Stimulated activated CD4-positive, alpha-beta T cell treated with anti-CD3 and anti-CD28 coated beads, TNF-alpha, amount 100 ng/mL, for 1 hour (primary cell): ENCODE data around the gene TGFA.
A peak's percentile ranks its signal among the peaks of the same experiment; 100 is the strongest.

Experiments
- DNase-seq, 3 donors: peaks; one replicate each; pipeline ENCODE4 v3.0.0-alpha.2; 2020; ENCODE audit warnings: low read depth in 3 of 3, low spot score in 1 of 3

TGFA gene

DNA sequence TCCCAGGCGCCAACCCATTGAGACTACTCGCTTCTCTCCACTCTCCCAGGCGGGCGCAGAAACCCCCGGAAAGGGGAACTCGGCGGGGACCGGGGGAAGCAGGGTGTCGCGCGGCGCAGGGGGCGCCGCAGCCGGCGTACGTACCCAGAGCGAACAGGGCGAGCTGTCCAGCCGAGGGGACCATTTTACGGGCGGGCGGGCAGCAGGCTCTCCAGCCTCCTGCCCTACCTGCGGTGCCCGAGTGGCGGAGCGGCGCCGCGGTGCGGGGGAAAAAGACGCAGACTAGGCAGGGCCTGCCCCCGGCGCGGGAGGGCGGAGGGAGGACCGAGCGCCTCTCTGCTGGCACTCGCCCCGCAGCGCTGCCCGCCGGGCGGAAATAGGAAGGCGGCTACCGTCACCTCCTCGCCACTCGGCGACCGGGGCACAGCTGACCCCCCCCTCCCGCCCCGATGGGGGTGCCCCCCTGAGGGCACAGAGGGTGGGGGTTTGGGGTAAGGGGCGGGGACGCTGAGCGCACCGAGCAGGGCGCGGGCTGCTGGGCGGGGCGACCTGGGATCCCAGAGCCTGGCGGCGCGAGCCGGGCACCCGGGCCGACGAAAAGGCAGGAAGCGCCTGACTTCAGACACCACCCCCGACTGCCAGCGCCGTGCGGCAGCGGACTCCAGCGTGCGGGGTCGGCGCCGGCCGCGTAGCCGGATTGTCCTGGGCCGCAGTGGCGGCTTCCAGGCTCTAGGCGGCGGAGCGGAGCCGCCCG, at the start of gene TGFA:
TGFA (minus strand) TSS at position 243 of the 754 bp plus-strand sequence; CDS start at position 184, 59 bp downstream.
- peak; percentile 17 to 55 (median 37) for DNase-seq

DNA sequence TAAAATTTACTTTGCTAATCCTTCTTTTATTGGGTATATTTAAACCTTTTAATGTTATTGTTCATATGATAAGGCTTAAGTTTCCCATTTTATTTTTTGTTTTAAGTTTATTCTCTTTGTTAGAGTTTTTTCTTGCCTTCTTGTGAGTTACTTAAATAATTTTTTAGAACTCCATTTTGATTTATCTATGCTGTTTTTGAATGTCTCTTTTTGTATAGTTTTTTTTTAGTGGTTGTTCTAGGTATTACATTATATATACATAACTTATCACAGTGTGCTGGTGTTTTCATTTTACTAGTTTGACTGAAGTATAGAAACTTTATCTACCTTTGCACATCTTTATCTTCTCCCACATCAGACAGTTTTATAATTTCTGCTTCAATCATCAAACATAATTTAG, 49.4 kb upstream of the TGFA start:
- no peak for DNase-seq

DNA sequence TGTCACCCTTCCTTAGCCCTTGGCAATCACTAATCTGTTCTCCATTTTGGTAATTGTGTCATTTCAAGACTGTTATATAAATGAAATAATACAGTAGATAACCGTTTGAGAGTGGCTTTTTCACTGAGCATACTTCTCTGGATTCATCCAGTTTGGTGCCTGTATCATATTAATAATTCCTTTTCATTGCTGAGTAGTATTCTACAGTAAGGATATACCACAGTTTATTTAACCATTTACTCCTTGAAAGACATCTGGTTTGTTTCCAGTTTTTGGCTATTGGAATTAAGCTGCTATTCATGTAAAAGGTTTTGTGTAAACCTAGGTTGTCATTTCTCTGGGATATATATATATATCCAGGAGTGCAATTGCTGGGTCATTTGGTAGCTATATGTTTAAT, 44.6 kb upstream of the TGFA start:
- no peak for DNase-seq

DNA sequence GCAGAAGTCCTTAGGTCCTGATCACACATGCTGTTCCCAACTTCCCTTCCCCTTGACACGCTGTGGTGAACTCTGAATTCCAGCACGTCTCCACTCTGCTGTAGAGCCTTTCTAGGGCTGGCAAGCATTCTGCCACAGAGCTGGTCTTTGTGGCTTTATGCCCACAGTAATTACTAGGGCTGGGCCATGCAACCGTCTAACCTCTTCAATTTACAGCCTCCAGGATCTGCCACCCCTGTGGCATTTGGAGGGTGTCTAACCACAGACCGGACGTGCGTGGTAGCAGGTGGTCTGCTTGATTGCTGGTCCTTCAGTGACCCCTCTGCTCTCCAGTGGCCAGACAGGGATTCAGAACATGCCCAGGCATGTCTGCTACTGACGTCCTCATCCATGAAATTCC, 43.1 kb upstream of the TGFA start:
- DNase-seq: no peak

DNA sequence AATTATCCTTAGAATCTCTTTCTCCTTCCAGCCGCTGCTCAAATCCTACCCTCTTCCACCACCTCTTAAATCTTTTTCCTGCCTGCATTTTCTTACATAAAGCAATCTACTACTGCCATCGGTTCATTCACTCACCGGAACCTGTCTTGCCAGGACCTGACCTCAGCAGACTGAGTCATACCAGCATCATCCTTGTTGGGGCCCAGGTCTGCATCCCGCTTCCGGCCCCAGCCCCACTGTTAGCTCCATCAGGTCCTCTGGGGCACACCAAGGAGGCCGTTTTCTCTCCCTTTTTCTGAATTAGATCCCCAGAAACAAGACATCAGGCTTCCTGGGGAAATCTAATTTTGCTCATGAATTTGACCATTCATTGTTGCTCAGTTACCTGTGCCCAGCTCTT, 42.7 kb upstream of the TGFA start:
- no peak for DNase-seq

DNA sequence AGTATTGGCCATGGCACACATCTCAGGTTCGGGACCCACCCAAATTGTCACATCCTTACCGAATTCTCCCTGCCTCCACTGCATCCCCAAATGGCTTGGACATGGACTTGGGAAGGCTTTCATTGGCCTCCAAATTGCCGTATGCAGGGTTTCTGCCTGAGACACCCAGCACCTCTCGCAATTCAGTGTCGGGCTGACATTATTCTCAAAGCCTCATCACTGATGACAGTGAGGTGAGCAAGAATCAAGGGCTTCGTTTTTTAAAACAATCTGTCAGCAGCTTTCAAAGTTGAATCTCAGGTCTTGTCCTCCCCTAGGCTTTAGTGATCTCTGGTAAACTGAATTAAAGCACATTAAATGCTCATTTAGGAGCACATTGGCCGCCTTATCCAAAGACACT, 29.5 kb upstream of the TGFA start:
- no peak for DNase-seq

DNA sequence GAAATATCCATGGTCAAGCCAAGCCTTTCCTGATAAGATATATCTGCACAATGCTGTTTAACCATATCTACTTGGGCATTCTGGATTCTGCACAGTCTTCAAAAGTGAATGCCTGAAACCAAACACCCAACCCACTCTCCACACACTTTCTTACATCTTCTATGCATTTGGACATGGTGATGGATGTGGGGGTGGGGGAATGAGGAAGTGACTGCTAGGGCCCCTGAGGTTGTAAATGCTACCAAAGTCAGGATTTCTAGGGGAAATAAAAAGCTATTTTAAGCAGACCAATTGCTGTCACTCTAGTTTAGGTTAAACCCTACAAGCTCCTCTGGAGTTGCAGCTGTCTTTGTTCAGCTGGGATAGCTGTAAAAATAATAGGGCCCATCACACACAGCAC, 26.7 kb upstream of the TGFA start:
- no peak for DNase-seq

DNA sequence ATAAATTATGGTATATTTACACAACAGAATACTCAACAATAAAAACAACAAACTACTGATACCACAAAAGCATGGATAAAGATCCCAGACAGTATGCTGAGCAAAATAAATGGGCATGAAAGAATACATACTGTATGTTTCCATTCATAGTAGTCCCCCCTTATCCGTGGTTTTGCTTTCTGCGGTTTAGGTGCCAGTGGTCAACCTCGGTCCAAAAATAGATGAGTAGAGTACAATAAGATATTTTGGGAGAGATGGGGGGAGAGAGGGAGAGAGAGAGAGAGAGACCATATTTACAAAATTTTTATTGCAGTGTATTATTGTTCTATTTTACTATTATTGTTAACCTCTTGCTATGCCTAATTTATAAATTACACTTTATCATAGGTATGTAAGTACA, 21.0 kb upstream of the TGFA start:
- DNase-seq: no peak

DNA sequence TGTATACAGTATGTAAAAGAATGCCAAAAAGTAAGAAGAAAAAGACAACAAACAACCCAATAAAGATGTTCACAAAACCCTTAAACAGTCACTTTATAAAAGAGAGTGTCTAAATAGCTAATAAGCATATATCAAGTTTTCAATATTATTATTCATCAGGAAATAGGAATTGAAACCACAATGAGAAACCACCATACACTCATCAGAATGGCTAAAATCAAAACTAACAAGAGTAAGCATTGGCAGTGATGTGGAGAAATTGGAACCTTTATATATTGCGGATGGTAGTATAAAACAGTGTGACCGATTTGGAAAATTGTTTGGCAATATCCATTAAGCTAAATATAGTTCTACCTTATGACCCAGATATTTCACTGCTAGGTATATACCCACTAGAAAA, 20.5 kb upstream of the TGFA start:
- DNase-seq: no peak

DNA sequence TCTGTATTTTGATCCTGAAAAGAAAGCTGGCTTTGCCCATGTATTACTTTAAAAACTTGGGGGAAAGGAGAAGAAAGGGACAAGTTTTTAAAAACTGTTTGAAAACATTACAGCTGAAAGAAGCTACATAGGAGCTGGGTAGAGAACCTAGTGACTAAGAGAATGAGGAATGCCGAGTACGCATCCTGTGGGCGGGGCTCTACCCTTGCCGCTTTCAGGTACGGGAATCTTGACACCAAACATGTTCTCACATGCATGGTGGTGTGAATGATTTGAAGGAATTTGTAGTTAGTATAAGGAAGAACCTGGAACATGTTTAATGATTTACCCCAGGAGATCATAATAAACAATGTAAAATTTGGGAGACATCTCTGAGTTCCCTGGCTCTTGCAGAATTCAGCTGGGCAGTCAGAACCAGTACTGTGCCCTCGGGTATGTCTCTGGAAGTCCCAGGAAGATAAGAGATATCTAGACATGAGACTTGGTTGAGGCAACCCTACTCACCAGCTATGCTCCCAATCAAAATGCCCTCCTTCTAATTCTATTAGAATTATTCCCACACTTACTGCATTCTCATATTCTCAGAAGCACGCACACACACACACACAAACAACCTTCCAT, 16.5 kb upstream of the TGFA start:
- DNase-seq: no peak

DNA sequence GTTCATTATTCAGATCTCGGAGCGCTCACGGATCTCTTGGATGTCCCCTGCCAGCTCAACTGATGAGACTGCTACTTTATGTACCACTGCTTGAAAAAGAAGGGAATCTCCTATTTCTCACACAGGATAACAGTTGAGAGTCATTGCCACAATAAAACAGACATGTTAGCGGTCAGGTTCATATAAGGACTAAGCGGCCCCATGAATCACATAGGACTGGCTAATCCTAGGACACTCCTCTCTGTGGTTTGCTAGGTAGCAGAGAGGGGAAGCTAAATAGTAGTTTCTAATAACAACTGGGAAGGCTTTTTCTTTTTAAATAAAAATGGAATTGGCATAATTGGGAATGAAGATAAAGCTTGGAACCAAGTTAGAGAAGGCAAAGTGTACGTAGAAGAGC, 15.9 kb upstream of the TGFA start:
- no peak for DNase-seq

DNA sequence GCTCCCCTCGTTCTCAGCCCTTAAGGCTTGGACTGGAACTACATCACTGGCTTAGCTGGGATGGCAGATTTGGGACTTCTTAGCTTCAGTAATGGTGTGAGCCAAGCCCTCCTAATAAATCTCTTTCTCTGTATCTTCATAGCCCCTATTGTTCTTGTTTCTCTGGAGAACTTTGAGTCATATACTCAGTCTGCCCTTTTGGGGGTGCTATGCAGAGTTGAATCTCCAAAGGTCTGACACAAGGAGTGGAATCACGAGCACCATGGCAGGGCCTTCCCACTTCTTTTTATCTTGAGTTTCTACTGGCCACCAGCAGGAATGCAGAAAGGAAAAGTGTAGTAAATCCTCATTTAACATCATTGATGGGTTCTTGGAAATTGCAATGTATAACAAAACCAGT, 13.3 kb upstream of the TGFA start:
- no peak for DNase-seq

DNA sequence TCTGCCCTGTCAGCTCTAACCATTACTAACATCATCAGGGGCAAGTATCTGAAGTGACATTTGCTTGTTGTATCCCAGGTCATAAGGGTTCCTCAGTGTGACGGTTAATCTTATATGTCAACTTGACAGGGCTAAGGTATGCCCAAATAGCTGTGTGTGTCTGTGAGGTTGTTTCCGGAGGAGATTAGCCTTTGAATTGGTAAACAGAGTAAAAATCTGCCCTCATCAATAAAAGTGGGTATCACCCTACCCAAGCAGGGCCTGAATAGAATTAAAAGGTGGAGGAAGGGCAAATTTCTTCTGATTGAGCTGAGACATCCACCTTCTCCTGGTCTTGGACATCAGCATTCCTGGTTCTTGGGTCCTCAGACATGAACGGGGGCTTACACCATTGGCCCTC, 12.8 kb upstream of the TGFA start:
- no peak for DNase-seq

DNA sequence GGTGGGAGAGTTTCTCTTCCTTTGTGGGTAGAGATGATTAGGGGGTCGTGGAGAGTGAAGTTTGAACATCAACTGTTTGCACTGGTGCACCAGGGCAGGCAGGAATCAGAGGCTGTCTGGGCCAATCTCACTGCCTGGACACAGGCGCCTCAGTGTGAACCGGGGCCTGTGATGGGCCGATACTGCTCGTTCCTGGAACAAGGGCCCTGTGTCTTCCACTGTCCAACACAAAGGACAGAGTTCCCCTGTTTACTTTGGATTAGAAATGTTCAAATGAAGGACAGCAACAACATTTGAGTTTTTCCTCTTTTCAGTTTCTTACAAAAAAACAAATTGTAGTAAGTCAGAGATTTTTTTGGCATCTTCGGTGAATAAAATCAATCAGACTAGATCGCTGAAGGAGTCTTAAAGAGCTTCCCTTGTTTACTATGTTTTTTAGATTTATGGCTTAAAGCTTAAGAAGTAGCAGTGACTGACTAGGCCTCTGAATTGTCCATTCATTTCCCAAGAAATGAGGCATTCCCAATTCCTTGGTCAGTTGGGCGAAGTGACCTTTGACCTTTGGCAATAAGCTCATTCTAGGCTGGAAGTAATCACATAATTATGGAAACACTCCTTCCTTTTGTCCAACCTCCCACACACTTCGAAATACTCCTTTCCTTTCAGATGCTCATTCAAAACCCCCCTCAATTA, 11.6 kb upstream of the TGFA start:
- no peak for DNase-seq

DNA sequence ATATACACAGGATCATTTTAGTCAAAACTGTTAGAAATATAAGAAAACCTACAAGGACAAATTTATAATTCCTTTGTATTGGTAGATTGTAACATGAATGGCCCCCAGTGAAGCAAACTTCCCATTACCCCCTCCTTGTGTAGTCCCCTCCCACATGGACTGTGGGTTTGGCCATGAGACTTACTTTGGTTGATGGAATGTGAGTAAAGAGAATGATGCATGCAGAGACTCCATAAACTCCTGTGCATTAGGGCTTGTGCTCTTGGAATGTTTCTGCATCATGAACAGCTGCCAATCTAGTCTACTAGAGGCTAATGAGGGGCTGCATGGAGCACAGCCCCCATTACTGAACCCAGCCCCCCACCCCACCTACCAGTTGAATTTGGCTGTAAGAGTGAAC, 8.3 kb upstream of the TGFA start:
- DNase-seq: no peak

DNA sequence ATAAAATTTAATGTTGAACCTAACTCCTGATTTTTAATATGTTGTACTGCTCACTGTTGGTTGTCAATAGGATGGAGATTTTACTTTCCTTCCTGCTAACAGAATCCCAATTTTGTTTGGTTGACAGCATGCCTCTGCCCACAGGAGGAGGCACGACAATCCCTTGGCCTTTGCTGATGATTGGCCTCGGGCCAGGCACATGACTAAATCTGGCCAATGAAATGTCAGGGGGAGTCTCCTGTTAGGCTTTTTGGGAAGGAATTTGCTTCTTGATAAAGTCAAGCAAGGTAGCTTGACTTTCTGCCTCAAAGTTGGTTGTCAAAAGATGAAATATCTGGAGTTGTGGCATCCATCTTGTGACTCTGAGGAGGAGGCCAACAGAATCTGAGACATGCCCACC, 6.8 kb upstream of the TGFA start:
- DNase-seq: no peak

DNA sequence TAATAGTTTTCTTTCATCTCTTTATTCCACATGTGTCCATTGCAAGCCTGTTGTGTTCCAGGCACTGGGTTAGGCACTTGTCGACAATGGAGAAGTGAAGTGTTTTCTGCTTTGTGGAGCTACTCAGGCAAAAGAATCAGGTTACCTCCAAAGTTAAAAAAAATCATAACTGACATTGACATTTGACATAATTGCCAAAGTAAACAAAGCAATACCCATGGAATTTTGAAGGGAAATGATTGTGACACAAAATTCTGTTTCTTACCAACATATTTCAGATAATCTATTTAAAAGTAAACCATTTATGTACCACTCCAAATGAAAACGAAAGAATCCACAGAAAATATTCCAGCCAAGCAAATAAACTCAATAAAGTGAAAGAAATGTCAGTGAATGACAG, 6.4 kb upstream of the TGFA start:
- DNase-seq: no peak

DNA sequence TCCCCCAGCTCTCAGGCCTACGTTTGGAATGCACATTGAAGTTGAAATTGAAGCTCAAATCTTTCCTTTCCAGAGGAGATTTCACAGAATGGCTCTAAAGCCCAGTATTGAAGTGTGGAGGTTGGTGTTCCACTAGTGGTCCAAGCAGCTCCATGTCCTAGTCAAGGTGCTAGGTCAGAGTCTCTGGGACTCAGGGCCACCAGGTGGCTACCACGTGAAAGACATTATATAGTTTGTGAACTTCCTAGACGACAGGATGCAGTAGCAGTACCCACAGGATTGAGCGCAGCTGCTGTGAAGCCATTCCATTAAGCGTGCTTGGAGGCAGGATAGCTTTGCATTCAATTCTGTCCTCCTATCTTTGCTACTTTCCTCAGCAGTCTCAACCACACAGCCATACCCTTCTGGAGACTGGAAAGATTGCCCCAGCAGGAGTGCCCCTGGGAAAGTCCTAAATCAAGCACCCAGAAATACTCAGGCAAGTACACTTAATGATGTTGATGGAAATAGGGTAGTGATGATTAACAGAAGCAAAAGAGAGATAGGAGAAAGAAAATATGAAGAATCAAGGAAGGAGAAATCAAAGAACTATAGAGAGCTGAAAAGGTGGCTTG, 4.7 kb upstream of the TGFA start:
- DNase-seq: no peak

DNA sequence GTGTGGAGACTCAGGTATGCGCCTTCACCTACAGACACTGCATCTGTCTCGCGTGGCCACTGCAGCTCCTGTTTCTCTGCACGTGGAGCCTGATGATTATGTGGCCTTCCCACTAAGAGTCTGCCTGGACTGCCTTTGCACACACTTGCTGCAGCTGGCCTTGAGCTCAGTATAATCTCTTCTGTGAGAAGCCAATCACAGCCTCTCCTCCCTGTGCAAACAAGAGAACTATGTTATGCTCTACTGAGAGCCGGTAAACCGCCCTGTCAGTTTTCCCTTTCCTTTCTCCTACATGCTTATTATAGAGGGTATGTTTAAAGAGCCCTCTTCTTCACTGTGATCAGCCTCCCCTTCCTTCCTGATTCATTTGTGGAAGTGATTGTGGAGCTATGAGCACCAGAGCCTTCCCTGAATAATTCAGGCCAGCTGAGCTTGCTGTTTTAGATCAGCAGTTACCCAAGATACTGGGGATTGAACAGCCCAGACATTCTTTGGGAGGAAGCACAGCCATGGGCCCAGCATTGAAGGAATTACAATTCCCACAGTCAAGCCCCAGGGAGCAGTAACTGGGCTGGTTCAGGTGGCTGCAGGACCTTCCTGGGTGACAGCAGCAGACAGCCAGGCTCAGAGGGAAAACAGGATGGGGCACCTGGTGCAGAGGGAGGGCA, 3.7 kb upstream of the TGFA start:
- no peak for DNase-seq

DNA sequence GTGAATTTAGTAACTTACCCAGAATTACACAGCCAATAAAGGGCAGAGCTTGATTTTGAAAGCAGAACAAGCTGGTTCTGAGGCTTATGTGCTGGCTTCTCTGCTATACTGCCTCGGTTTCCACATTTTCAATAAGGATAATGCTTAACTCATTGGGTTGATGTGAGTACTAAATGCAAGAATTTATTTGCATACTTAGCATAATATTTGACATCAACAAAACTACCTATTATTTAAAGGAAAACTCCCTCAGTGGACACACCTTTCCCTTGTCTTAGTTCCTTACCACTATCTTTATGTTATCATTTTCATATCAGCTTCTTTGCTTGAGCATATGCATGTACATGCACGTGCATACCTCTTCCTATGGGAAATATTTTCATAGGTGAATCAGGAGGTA, 3.0 kb upstream of the TGFA start:
- no peak for DNase-seq

DNA sequence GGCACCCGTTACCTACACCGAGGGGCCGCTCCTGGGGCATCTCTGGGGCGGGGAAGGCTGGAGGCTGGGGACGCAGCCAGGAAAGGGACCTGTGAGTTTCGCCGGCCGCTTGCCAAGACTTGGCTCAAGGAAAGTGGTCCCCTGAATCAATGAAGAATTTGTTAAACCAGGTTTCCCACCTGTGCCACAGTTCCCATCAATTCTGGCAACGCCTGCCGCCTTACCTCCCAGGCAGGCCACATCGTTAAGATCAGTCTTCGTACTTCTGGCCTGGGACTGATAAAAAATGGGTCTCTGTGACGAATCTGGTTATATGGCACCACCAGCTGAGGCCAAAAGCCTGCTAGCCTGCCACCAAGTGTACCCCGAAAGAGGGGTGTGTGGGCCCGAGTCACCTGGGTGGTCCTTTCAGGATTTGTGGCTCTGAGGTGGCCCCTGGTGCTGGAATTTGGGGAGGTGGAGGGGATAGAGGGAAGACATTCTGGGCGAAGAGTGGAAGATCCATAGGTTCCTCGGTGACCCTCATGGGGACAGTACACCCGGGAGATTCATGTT, 789 bp upstream of the TGFA start:
- no peak for DNase-seq

DNA sequence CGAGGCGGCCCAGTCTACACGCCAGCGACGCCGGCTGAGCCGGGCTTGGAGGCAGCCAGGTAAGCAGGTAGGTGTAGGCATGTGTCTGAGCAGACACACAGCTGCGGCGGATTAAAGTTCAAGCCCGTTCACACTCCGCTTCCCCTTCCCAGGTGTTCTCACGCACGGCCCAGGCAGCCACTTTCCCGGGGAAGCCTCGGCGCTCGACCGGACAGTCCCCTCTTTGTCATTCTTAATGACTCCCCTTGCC, 367 bp downstream of the TGFA start:
- DNase-seq: peak in 1 of 3 donors; percentile 14
